Measurements from ENCODE around the gene CDK15. TPM values are rescaled to one million over a fixed set of nuclear protein-coding genes. Genes with fewer than 3 reads are reported as not detected.

CDK15 gene
- total RNA-seq, 1 donor from 2014 or later = 2.3 TPM

GRCh38 chr2:201937343-201937742 lies 131.0 kb downstream of the CDK15 start:
- no peak overlapping the region for H3K4me3 ChIP-seq (ENCODE audit: low read depth, low read length)
- TF ChIP-seq, protein P1, sequence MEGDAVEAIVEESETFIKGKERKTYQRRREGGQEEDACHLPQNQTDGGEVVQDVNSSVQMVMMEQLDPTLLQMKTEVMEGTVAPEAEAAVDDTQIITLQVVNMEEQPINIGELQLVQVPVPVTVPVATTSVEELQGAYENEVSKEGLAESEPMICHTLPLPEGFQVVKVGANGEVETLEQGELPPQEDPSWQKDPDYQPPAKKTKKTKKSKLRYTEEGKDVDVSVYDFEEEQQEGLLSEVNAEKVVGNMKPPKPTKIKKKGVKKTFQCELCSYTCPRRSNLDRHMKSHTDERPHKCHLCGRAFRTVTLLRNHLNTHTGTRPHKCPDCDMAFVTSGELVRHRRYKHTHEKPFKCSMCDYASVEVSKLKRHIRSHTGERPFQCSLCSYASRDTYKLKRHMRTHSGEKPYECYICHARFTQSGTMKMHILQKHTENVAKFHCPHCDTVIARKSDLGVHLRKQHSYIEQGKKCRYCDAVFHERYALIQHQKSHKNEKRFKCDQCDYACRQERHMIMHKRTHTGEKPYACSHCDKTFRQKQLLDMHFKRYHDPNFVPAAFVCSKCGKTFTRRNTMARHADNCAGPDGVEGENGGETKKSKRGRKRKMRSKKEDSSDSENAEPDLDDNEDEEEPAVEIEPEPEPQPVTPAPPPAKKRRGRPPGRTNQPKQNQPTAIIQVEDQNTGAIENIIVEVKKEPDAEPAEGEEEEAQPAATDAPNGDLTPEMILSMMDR (conservative IDR thresholded peaks at IDR 0.05; ENCODE audit: low read depth, low read length) = no peak
- DNase-seq (ENCODE audit: low read depth) = no peak

DNA sequence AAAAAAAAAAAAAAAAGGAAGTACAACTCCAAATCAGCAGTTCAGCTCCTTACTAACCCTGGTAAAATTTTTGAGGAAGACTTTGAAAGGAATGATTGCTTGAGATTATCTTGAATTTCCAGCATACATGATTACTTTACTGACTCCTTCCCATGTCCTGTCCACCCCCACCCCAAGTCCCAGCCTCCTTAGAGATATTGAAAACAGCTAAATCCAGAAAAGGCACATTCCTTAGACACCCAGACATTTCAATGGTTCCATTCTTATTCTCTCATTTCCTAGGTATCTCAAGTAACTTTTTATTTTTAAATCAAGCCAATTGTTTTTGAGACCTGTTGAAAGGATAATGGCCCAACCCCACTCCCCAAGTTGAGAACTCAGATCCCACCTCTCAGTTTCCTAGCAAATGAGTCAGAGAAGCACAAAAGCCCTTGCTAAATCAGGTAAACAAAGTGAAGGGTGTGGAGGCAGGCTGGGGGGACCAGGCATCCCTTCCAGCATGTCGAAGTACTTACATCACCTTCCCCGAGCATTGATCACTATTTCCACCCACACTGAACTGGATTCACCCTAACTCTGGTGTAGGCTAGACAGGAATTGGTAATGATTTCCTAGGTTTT lies 131.9 kb downstream of the CDK15 start:
- DNase-seq (ENCODE audit: low read depth) = no peak
- no peak overlapping the region for H3K4me3 ChIP-seq (ENCODE audit: low read depth, low read length)
- TF ChIP-seq, protein P1 (conservative IDR thresholded peaks at IDR 0.05; ENCODE audit: low read depth, low read length) = no peak

DNA sequence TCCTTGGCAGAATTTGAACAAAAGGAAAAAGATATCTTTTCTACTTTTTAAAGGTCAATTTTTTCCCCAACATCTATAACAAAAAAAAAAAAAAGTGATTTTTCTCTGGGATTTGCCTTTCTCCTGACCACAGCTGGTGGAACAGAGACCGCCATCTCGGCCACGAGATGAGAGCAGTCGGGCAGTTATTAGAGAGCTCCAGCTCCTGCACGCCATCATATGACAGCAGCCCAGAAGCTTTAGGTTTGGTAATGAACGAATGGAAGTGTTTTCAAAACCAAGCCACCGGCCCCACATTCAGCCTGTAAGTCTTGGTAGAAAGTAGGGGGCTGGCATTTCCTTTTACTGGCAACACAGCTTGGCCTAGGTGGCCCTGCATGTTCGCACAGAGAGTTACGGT lies 132.4 kb downstream of the CDK15 start:
- TF ChIP-seq, protein P1 (conservative IDR thresholded peaks at IDR 0.05; ENCODE audit: low read depth, low read length) = no peak
- DNase-seq (ENCODE audit: low read depth) = no peak
- no peak overlapping the region for H3K4me3 ChIP-seq (ENCODE audit: low read depth, low read length)

DNA sequence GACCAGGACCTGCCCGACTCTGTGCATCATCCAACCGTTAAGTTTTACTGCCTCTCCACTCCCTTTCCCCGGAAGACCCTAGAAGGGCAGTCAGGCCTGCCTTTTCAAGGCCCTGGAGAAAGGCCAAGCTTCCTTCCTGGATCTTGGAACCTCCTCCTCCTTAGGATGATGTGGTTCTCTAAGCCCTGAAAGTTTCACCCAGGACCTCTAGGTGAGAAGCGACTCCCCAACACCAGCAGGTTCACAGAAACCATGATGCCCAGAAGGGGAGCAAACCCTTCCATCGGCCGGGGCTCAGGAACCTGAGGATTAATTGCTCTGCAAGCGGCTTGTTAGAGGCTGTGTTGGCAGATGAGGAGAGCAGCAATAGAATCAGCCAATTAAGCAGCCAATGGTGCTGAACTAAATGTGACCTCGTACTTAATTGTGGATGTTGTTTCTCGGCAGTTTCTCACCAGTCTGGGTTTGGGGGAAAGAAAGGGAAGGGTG lies 133.2 kb downstream of the CDK15 start:
- no peak for DNase-seq (ENCODE audit: low read depth)
- TF ChIP-seq, protein P1 (conservative IDR thresholded peaks at IDR 0.05; ENCODE audit: low read depth, low read length) = no peak
- no peak overlapping the region for H3K4me3 ChIP-seq (ENCODE audit: low read depth, low read length)

GRCh38 chr2:201942531-201942930 lies 136.2 kb downstream of the CDK15 start:
- no peak overlapping the region for H3K4me3 ChIP-seq (ENCODE audit: low read depth, low read length)
- TF ChIP-seq, protein P1 (conservative IDR thresholded peaks at IDR 0.05; ENCODE audit: low read depth, low read length) = no peak
- no peak for DNase-seq (ENCODE audit: low read depth)

Other genes starting within 250 kb of the CDK15 start
- gene TMEM237, start 163.0 kb upstream of the CDK15 start, total RNA-seq = 37.0 and 53.1 TPM in 2 replicates
- 1.0 TPM in 1 of 2 replicates, not detected in the other for gene MPP4, start 107.9 kb upstream of the CDK15 start, total RNA-seq
- 15.6 and 20.8 TPM in 2 replicates for gene ALS2, start 25.6 kb upstream of the CDK15 start, total RNA-seq
- 34.8 and 36.6 TPM in 2 replicates for gene FZD7, start 227.3 kb downstream of the CDK15 start, total RNA-seq